ENCODE results near the gene HSBP1.

The HSBP1 gene

DNA sequence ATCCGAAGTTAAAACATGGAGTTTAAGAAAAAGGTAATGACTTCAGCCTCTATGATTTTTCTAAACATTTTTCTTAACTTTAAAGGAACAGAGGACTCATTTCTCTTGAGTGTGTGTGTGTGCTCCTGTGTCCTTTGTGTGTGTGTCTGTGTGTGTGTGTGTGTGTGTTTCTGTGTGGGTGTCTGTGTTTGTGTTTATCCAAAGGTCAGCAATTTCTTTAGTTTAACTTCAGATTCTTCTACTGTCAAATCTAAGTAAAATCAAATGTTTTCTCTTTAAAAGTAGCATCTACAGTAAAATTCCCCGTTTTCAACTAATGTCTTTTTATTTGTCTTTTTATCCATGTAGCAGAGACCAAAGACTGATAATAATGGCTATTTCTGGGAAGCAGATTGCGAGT is 31.8 kb downstream of the HSBP1 start:
- no peak for DNase-seq (ENCODE audit: low spot score)

DNA sequence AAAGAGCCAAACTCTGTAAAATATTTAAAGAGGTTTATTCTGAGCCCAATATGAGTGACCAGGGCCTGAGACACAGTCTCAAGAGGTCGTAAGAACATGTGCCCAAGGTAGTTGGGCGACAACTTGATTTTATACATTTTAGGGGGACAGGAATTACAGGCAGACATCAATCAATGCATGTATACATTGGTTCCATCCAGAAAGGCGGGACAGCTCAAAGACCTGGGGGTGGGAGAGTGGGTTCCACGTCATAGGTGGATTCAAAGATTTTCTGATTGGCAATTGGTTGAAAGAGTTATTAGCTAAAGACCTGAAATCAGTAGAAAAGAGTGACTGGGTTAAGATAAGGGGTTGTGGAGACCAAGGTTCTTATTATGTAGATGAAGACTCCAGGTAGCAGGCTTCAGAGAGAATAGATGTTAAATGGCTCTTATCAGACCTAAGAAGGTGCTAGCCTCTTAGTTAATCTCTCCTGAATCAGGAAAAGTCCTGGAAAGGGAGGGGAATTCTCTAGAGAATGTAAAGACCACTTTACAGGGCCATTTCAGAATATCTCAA is 32.4 kb downstream of the HSBP1 start:
- no peak for DNase-seq (ENCODE audit: low spot score)

DNA sequence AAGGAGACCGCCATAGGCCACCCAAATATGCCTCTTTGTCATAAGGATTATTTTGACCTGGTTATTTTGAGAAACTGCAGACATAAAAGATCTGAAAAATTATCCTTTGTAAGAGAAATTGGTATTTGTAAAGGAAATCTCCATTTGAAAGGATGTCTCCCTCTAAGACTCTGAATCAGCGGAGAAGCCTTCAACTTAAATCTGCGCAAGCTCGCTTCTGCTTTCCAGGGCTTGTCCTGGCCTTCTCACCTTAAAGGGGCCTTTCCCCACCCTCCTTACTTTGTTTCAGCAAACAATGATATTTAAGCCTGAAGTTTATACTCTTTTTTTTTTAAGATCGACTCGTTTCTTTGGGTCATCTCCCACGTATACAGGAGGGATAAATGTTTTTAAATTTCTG is 34.5 kb downstream of the HSBP1 start:
- DNase-seq (ENCODE audit: low spot score) = no peak

DNA sequence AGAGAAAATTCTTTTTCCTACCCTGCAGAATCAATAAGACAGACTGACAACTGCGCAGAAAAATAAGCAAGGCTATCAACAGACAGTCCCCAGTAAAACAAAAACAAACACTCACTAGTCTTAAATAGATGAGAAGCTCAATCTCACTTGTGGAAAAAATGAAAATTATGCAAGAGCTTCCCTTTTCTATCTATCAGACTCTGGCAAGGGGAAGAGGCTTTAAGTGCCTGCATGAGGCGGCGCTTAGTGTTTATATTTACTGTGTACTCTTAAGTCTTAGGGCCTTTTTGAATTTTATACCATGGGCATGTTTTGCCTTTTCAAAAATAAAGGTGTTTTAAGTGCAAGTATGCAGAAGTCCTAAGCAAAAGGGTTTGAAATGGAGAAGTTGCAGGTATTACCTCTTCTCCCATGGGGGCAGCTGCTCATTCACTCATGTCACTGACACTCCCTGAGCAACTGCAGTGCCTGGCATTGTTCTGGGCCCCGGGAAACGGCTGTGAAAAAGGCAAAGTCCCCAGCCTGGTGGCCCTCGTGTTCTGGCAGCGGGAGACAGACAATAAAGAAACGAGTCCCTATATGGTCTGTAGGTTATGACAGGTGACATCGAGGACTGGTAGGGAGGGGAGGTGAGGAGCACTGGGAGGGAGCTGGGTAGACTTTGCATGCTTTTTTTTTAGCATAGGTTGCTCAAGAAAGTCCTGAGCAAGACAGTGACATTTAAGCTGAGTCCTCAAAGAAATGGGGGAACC is 35.2 kb downstream of the HSBP1 start:
- DNase-seq (ENCODE audit: low spot score) = no peak

DNA sequence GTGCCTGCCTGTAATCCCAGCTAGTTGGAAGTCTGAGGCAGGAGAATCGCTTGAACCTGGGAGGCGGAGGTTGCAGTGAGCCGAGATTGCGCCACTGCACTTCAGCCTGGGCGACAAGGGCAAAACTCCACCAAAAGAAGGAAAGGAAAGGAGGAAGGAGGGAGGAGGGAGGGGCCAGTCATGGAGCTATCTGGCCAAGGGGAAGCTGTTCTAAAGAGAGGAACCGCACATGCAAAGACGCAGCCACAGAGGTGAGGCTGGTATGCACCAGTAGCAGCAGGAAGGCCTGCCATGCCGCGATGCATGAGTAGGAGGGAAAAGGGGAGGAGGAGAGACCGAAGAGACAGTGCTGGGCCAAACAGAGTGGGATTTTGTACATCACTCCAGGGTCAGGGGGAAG is 35.9 kb downstream of the HSBP1 start:
- DNase-seq (ENCODE audit: low spot score) = no peak

DNA sequence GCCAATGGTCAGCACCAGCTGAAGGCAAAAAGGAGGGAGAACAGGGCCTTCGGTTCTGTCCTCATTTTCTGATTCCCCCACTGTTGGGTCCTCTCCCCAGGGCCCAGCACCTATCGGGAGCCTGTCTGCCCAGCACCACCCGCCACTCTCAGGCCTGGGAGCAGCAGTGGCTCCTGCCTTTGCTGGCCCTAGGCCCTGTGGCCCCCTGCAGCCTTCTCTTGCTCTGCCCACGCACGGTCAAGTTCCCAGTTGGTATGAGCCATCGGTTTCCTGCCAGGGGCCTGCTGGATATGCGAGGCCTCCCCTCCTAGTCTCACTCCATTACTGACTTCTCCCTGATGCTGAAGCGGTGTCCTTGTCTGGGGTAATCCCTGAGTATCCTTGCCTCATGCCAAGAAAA is 37.5 kb downstream of the HSBP1 start:
- DNase-seq (ENCODE audit: low spot score) = no peak

- DNase-seq (ENCODE audit: low spot score) = no peak
Measured at GRCh38 chr16:83847371-83848225, 39.8 kb downstream of the HSBP1 start.

DNA sequence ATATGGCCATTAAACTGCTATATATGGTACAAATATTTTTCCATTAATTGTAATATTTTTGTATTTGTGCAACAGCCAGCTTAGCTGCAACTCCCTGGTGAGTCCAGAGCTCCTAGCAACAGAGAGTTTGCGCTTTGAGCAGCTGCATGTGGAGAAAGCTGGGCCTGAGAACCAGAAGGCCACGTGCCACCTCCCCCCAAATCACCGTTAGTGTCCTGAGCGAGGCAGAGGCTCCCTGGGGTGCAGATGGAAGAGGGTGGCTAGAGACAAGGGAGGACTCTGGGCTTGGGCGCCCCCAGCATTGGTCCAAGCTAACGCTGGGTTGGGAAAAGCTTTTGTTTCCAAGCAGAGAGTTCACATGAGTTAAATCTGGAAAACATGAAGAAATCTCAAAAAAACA is 41.6 kb downstream of the HSBP1 start:
- no peak for DNase-seq (ENCODE audit: low spot score)

DNA sequence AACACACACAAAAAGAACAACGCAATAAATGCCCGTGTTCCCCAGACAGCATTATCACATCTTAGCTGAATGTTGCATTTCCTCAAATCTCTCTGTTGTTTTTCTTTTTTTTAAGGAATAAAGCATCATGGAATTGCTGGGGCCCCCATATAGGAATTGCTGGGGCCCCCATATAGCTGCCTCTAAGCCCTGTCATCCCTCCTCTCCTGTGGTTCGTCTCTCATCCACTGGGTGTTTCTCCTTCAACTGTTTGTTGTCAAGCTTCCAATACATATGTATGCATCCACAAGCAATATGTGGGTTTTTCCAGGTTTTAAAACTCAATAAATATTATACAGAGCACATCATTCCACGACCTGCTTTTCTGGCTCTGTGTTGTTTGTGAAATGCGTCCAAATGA is 43.2 kb downstream of the HSBP1 start:
- no peak for DNase-seq (ENCODE audit: low spot score)

- DNase-seq (ENCODE audit: low spot score) = no peak
Measured at GRCh38 chr16:83851473-83851872, 43.7 kb downstream of the HSBP1 start.

- DNase-seq (ENCODE audit: low spot score) = no peak
Measured at GRCh38 chr16:83852774-83853173, 45.0 kb downstream of the HSBP1 start.

GRCh38 chr16:83853834-83854233 is 46.1 kb downstream of the HSBP1 start:
- DNase-seq (ENCODE audit: low spot score) = no peak

DNA sequence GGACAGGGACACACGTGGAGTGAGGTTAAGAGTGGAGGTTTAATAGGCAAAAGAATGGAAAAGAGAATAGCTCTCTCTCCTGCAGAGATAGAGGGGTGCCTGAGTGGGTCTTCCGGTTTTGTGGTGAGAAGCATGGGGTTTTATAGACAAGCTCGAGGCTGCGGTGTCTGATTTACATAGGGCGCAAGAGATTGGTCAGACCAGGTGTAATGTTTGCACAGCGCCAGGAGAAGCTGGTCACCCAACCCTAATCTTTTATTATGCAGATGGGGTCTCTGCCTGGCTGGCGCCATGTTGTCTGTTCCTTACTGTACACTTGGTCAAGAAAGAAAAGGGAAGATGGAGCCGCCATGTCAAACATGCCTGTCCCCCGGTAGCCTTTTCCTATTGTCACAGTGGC is 46.6 kb downstream of the HSBP1 start:
- DNase-seq (ENCODE audit: low spot score) = no peak

DNA sequence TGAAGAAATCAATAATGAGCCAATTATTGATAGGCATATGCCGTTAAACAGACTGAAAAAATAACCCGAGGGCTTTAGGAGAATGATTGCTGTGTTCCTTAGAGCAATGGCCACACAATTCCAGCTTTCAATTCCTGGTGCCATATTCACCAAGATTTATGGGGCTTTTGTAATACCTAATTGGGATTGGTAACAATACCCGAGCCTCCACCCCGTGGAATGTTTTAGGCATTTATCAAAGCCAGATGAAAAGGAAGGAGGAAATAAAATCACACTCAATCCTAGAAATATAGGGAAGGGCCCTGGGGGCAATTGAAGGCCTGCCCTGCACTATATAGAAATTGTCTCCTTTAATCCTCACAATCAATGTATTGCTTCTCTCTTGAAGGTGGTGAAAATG is 49.0 kb downstream of the HSBP1 start:
- no peak for DNase-seq (ENCODE audit: low spot score)

DNA sequence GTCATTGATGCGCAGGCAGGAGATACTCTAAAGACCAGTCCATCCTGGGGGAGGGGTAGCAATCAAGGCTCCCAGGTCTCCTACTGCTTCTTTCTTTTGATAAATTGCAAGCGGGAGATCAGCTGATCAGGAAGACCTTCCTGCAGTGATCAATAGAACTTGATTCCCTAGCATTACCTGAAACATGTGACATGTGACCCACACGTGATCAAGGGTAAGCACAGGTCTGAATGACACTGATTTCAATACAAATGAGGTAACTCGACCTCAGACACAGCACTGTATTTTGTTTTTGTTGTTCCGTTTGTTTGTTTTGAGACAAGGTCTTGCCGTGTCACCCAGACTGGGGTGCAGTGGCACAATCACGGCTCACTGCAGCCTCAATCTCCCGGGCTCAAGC is 51.5 kb downstream of the HSBP1 start:
- no peak for DNase-seq (ENCODE audit: low spot score)

- DNase-seq (ENCODE audit: low spot score) = no peak
Measured at GRCh38 chr16:83862661-83863060, 54.9 kb downstream of the HSBP1 start.

DNA sequence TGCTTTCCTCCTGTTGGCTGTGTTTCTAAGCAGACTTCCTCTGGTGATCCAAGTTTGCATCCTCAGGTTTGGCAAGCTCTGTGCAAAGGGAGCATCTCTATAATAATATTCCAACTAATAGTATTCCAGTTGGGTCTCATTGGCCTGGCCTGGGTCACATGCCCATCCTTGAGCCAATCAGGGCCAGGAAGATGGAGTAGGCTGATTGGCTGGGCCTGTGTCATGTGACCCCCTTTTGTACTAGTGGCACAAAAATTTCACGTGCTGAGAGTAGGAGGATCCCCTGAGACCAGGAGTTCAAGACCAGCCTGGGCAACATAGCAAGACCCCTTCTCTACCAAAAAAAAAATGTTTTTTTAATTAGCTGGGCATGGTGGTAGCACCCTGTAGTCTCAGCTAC is 55.9 kb downstream of the HSBP1 start:
- DNase-seq (ENCODE audit: low spot score) = no peak
